ENCODE measurements around the gene ACOX2. TPM values are rescaled to one million over a fixed set of nuclear protein-coding genes. Genes with fewer than 3 reads are reported as not detected.

ACOX2 gene
- total RNA-seq, 2 donors from 2014 or later = 19.7 to 42.5 TPM

DNA sequence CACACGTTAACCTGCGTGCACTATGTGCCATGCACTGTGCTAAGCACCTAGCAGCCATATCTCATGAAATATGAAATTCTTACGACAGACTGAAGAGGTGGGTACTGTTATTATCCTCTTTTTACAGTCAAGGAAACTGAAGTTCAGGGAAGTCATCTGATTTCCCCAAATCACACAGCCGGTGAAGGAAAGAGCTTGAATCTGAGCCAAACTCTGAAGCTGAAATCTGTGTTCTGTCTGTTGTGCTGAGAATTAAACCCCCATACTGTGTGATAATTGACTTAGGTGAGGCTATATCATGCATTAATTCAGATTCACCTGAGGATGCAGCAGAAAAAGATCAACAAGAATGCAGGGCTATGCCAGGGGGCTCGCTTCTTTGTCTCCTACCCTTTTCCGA is 39.7 kb upstream of the ACOX2 start:
- H3K4me3 ChIP-seq = peak overlapping the region; percentile 29
- H3K36me3 ChIP-seq = no peaks in the 10 kb centered on the region
- 55% methylated on average over 6 of the region's 6 CpGs for WGBS
- intact Hi-C loops (cut with DNase I) = loop anchor here (2.0 kb wide), 2 partner anchors 40 to 52 kb away; no protein-coding TSS in a partner anchor
- TF ChIP-seq, protein P1, sequence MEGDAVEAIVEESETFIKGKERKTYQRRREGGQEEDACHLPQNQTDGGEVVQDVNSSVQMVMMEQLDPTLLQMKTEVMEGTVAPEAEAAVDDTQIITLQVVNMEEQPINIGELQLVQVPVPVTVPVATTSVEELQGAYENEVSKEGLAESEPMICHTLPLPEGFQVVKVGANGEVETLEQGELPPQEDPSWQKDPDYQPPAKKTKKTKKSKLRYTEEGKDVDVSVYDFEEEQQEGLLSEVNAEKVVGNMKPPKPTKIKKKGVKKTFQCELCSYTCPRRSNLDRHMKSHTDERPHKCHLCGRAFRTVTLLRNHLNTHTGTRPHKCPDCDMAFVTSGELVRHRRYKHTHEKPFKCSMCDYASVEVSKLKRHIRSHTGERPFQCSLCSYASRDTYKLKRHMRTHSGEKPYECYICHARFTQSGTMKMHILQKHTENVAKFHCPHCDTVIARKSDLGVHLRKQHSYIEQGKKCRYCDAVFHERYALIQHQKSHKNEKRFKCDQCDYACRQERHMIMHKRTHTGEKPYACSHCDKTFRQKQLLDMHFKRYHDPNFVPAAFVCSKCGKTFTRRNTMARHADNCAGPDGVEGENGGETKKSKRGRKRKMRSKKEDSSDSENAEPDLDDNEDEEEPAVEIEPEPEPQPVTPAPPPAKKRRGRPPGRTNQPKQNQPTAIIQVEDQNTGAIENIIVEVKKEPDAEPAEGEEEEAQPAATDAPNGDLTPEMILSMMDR (IDR thresholded peaks at IDR 0.05) = no peak
- no peak for TF ChIP-seq POLR2AphosphoS5 (IDR thresholded peaks at IDR 0.05)
- TF ChIP-seq POLR2A (IDR thresholded peaks at IDR 0.05) = no peak
- DNase-seq (ENCODE audit: low spot score) = no peak
- no peaks in the 10 kb centered on the region for H3K9me3 ChIP-seq
- no peaks in the 10 kb centered on the region for H3K27me3 ChIP-seq (replicated peaks; ENCODE audit: insufficient read depth)
- H3K4me1 ChIP-seq (replicated peaks) = peaks cover 9% of the 10 kb centered on the region
- H3K27ac ChIP-seq = peak overlapping the region; percentile 74 to 81

DNA sequence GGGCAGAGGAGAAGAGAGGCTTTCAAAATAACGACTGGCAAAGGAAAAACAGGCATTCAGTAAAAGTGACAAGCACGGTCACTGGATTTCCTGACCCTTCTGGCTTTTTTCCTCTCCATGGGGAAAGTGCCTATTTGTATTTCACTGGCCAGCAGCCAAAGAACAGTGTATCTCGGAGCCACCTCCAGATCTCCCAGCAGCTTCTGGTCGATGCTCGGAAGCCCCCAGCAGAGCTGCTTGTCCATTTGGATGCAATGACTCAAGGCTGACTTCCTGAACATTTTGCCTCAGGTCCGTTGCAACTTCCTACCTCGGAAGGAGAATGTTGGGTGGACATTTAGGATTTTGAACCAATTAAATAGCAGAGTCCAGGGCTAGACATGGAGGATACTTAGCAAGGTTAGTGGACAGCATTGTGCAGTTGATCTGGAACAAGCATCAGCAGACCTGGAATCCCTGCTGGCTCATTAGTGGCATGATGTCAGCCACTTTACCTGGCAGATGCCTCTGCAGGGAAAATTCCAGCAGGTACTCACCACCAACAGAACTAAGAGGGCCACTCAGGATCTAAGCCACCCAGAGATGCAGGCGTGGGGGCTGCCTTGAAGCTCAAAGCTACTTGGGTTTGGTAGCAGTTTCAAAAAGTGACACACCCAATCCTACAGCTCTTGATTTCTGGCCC is 39.1 kb upstream of the ACOX2 start:
- TF ChIP-seq POLR2A (IDR thresholded peaks at IDR 0.05) (no peak), POLR2AphosphoS5 (IDR thresholded peaks at IDR 0.05) (no peak)
- TF ChIP-seq, protein P1 (IDR thresholded peaks at IDR 0.05) = no peak
- H3K27me3 ChIP-seq (replicated peaks; ENCODE audit: insufficient read depth) = no peaks in the 10 kb centered on the region
- H3K4me1 ChIP-seq (replicated peaks) = peaks cover 9% of the 10 kb centered on the region
- 36% methylated on average over 8 of the region's 8 CpGs for WGBS
- H3K36me3 ChIP-seq = no peaks in the 10 kb centered on the region
- peak overlapping the region; percentile 29 for H3K4me3 ChIP-seq
- H3K27ac ChIP-seq = peak overlapping the region; percentile 74 to 81
- no peaks in the 10 kb centered on the region for H3K9me3 ChIP-seq
- DNase-seq (ENCODE audit: low spot score) = no peak
- intact Hi-C loops (cut with DNase I) = loop anchor here (2.0 kb wide), 2 partner anchors 41 to 53 kb away; no protein-coding TSS in a partner anchor

DNA sequence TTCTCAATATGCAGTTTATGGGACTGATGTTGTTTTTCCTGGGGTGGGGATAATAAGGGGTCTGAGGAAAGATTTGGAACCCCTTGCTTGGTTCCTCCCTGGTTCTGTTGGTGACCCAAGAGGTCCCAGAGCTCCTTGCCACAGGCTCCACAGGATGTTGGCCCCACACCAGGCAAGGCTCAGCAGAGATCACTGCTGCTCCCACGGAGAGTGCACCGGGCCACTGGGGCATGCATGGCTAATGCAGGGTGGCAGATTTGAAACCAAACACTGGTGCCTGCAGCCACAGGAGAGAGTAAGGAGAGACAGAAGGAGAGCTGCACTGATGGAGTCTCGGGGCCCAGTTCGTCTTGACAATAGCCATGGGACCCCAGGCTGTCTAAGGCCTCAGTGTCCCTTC is 37.7 kb upstream of the ACOX2 start:
- WGBS = 84% methylated on average over 4 of the region's 4 CpGs
- peaks cover 9% of the 10 kb centered on the region for H3K4me1 ChIP-seq (replicated peaks)
- no peaks in the 10 kb centered on the region for H3K36me3 ChIP-seq
- peak overlapping the region; percentile 18 to 81 for H3K27ac ChIP-seq
- no peak for DNase-seq (ENCODE audit: low spot score)
- H3K4me3 ChIP-seq = no peak overlapping the region
- TF ChIP-seq POLR2AphosphoS5 (IDR thresholded peaks at IDR 0.05) (no peak), POLR2A (IDR thresholded peaks at IDR 0.05) (no peak)
- TF ChIP-seq, protein P1 (IDR thresholded peaks at IDR 0.05) = no peak
- H3K9me3 ChIP-seq = no peaks in the 10 kb centered on the region
- H3K27me3 ChIP-seq (replicated peaks; ENCODE audit: insufficient read depth) = no peaks in the 10 kb centered on the region
- intact Hi-C loops (cut with DNase I) = no loop called here

DNA sequence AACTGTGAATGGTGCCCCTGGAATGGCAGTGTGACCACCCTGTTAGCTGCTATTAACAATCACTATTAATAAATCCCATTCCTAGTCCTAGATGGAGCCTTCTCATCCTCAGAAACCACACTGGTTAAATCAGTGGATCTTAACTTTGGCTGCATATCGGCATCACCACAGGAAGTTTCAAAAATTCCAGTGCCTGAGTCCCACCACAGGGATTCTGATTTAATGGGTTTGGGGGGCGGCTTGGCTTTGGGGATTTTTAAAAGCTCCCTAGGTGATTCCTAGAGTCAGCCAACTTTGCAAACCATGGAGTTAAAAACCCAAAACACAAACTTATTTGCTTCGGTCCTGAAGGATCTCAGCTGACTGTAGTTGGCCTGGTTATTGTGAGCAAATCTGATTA is 37.1 kb upstream of the ACOX2 start:
- WGBS = 81% methylated on average over 3 of the region's 3 CpGs
- no peak for DNase-seq (ENCODE audit: low spot score)
- Histone ChIP-seq H3K36me3 (no peaks in the 10 kb centered on the region), H3K27ac (peak overlapping the region; percentile 18 to 81), H3K4me3 (no peak overlapping the region), H3K9me3 (no peaks in the 10 kb centered on the region), H3K27me3 (replicated peaks; ENCODE audit: insufficient read depth) (no peaks in the 10 kb centered on the region), H3K4me1 (replicated peaks) (peaks cover 9% of the 10 kb centered on the region)
- intact Hi-C loops (cut with DNase I) = no loop called here
- TF ChIP-seq POLR2AphosphoS5 (IDR thresholded peaks at IDR 0.05) = no peak
- TF ChIP-seq, protein P1 (IDR thresholded peaks at IDR 0.05) = no peak
- no peak for TF ChIP-seq POLR2A (IDR thresholded peaks at IDR 0.05)

DNA sequence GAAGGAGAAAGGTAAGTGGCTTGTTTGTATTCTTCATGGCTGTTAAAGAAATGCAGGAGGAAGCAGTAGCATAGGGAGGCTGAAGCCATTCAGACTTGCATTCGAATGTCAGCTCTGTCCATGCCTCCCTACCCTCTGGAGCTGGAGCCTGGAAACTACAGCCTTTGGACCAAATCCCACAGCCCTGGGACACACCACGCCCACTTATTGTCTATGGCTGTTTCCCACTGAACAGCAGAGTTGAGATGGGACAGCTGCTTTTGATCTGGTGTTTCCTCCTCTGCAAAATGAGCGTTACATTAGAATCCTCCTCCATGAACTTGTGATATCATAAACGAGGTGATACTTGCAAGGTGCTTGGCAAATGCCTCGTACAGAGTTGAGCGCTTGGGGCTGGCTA is 36.6 kb upstream of the ACOX2 start:
- TF ChIP-seq POLR2AphosphoS5 (IDR thresholded peaks at IDR 0.05) = no peak
- TF ChIP-seq, protein P1 (IDR thresholded peaks at IDR 0.05) = no peak
- peaks cover 9% of the 10 kb centered on the region for H3K4me1 ChIP-seq (replicated peaks)
- no peaks in the 10 kb centered on the region for H3K36me3 ChIP-seq
- 23% methylated on average over 6 of the region's 6 CpGs for WGBS
- DNase-seq (ENCODE audit: low spot score) = no peak
- no peaks in the 10 kb centered on the region for H3K27me3 ChIP-seq (replicated peaks; ENCODE audit: insufficient read depth)
- H3K9me3 ChIP-seq = no peaks in the 10 kb centered on the region
- H3K4me3 ChIP-seq = no peak overlapping the region
- H3K27ac ChIP-seq = peak overlapping the region; percentile 18 to 81
- intact Hi-C loops (cut with DNase I) = no loop called here

All from prostate gland (tissue), 2 donors.